Naive thymus-derived CD8-positive, alpha-beta T cell (primary cell): ENCODE data around the gene TMEM270. TPM values are rescaled to one million over a fixed set of nuclear protein-coding genes. Genes with fewer than 3 reads are reported as not detected.

Experiments
- ATAC-seq, 2 donors: fragments of 150-1000 bp; cut with Tn5 transposase in 1 of 2; sonication (Bioruptor Pico), chemical (Tn5 transposase) in 1 of 2; 1 replicate in 1 of 2; 2 replicates in 1 of 2; pipeline ENCODE4 v1.10.0; 2021; ENCODE audit warnings: mild to moderate bottlenecking in 2 of 2, moderate library complexity in 2 of 2
- POLR2A ChIA-PET: fragments of 350-600 bp; sonication (Branson Sonifier 250); formaldehyde crosslinking; loops from one replicate; lab custom pipeline; 2021; ENCODE audit warnings: antibody characterized with exemption; lab: Charles Lee
- DNase-seq, 10 donors: peaks; one replicate each; pipeline versions ENCODE4 v3.0.0 to v3.0.0-alpha.2; 2020 to 2022
- H3K27ac Mint-ChIP-seq, 10 donors: one replicate each; pipeline ENCODE4 v1.8.0; 2020 to 2022; ENCODE audit warnings: mild to moderate bottlenecking in 10 of 10, mixed read lengths in 10 of 10, moderate library complexity in 4 of 10, inconsistent platforms in 1 of 10
- H3K27me3 Mint-ChIP-seq, 5 donors: one replicate each; pipeline ENCODE4 v1.8.0; 2021 to 2022; ENCODE audit warnings: mixed read lengths in 5 of 5
- H3K36me3 Mint-ChIP-seq, 3 donors: one replicate each; pipeline ENCODE4 v1.8.0; 2020 to 2022; ENCODE audit warnings: mixed read lengths in 3 of 3, mild to moderate bottlenecking in 2 of 3, inconsistent platforms in 1 of 3
- H3K4me1 Mint-ChIP-seq, 4 donors: one replicate each; pipeline ENCODE4 v1.8.0; 2021 to 2022; ENCODE audit warnings: mixed read lengths in 4 of 4
- H3K4me3 Mint-ChIP-seq, 10 donors: one replicate each; pipeline ENCODE4 v1.8.0; 2020 to 2022; ENCODE audit warnings: mild to moderate bottlenecking in 10 of 10, mixed read lengths in 10 of 10, moderate library complexity in 6 of 10, inconsistent platforms in 1 of 10
- H3K9me3 Mint-ChIP-seq, 9 donors: one replicate each; pipeline ENCODE4 v1.8.0; 2020 to 2022; ENCODE audit warnings: mixed read lengths in 9 of 9, mild to moderate bottlenecking in 3 of 9, inconsistent platforms in 1 of 9, moderate library complexity in 1 of 9
- polyA plus RNA-seq, 3 donors: library from polyadenylated mRNA; unstranded; fragments of 300-500 nt; fragmentation: Illumina TruSeq; gene quantifications; one replicate each; pipeline ENCODE4 v1.2.3, GENCODE V29; 2021
- total RNA-seq, 8 experiments: library from RNA in 2 of 8; stranded (reverse) in 2 of 8; gene quantifications; one replicate each; pipeline ENCODE4 v1.2.3 and lab custom pipeline; 2021 to 2026

TMEM270 gene
- total and polyA plus RNA-seq, 5 experiments from 2014 or later = not detected

GRCh38 chr7:73896454-73896853 is 35.5 kb downstream of the TMEM270 start:
- DNase-seq = no peak
- Mint-ChIP-seq H3K36me3 (peaks cover 0 to 14% (median 9%) of the 10 kb centered on the region in 3 donors), H3K27ac (no peak overlapping the region), H3K4me3 (no peak overlapping the region), H3K9me3 (peaks cover 0 to 17% (median 4%) of the 10 kb centered on the region in 9 donors), H3K4me1 (peaks cover 0 to 1% (median 0%) of the 10 kb centered on the region in 4 donors), H3K27me3 (peaks cover 0 to 8% (median 0%) of the 10 kb centered on the region in 5 donors)
- no peak for ATAC-seq
- POLR2A ChIA-PET = interaction anchor here (0.6 kb wide), 1 partner anchor 12 kb away, joined by 3 read pairs; no protein-coding TSS in a partner anchor

DNA sequence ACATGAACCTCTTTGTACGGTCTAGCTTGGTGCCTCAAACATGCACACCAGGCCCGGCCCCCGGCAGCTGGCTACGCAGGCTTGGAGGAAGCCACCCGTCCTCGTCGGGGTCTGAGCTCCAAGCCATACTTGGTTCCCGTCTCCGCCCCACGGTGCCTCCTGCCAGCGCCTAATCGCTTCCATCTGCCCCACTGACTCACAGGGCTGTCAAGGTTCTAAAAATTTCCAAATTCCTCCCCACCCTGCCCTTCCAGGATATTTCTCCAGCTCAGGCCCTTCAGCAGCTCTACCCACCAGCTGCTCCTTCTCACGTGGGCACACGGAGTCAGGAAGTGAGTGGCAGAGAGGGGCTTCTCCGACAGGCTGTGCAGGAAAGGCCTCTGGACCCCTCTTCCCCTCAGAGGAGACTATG is 38.8 kb downstream of the TMEM270 start:
- no peak for ATAC-seq
- POLR2A ChIA-PET = no interaction called here
- Mint-ChIP-seq H3K4me1 (no peaks in the 10 kb centered on the region), H3K9me3 (peaks cover 0 to 17% (median 4%) of the 10 kb centered on the region in 9 donors), H3K27ac (no peak overlapping the region), H3K4me3 (no peak overlapping the region), H3K27me3 (peaks cover 0 to 3% (median 0%) of the 10 kb centered on the region in 5 donors), H3K36me3 (peaks cover 0 to 14% (median 9%) of the 10 kb centered on the region in 3 donors)
- DNase-seq = no peak

DNA sequence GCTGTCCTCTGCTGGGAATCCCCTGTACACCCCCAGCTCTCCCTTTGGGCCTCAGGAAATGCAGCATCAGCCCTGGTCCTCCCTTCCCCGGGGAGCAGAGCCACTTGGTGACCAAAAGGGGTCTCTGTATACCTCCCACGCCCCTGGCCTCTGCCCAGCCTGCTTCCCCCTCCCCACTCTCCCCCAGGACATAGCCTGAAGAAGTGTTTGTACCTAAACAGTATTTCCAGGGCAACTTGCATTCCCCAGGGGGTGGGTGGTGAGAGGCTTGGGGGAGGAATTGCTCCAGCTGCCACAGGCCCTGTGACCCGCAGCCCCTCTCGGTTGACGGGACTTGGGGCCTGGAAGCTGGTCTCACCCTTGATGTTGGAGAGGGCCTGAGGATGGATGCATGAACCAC is 39.3 kb downstream of the TMEM270 start:
- POLR2A ChIA-PET = no interaction called here
- H3K9me3 Mint-ChIP-seq = peaks cover 0 to 17% (median 4%) of the 10 kb centered on the region in 9 donors
- no peak for DNase-seq
- H3K27me3 Mint-ChIP-seq = peaks cover 0 to 3% (median 0%) of the 10 kb centered on the region in 5 donors
- H3K36me3 Mint-ChIP-seq = peaks cover 0 to 14% (median 9%) of the 10 kb centered on the region in 3 donors
- no peak overlapping the region for H3K27ac Mint-ChIP-seq
- no peaks in the 10 kb centered on the region for H3K4me1 Mint-ChIP-seq
- ATAC-seq = no peak
- no peak overlapping the region for H3K4me3 Mint-ChIP-seq

DNA sequence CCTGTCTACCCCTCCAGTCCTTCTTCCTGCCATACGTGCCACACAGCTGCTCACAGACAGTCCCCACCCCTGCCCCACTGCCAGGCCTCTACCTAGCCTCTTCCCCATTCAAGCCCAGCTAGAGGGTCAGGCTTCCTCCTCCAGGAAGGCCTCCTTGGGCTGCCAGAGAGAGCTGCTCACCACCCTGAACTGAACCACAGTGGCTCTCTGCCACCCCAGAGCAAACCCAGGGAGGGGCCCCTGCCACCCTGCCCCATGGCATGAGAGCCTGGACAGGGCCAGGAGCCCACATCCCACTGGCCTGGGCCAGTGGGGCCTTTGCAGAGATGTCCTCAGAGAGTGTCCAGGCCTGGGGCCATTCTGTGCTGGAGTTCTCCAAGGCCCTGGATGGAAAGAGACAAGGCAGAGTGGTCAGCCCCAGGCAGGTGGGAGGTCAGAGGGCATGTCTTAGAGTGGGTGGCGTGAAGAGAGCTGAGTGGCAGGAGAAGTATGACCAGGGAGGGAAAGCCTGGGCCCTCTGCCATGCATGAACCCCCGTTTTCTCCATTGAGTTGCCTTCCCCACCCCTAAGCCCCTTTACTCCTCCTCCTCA is 40.4 kb downstream of the TMEM270 start:
- DNase-seq = no peak
- peaks cover 0 to 6% (median 0%) of the 10 kb centered on the region in 5 donors for H3K27me3 Mint-ChIP-seq
- POLR2A ChIA-PET = no interaction called here
- H3K4me3 Mint-ChIP-seq = no peak overlapping the region
- H3K9me3 Mint-ChIP-seq = peaks cover 0 to 11% (median 0%) of the 10 kb centered on the region in 9 donors
- H3K4me1 Mint-ChIP-seq = no peaks in the 10 kb centered on the region
- ATAC-seq = no peak
- peaks cover 0 to 8% (median 8%) of the 10 kb centered on the region in 3 donors for H3K36me3 Mint-ChIP-seq
- H3K27ac Mint-ChIP-seq = no peak overlapping the region

DNA sequence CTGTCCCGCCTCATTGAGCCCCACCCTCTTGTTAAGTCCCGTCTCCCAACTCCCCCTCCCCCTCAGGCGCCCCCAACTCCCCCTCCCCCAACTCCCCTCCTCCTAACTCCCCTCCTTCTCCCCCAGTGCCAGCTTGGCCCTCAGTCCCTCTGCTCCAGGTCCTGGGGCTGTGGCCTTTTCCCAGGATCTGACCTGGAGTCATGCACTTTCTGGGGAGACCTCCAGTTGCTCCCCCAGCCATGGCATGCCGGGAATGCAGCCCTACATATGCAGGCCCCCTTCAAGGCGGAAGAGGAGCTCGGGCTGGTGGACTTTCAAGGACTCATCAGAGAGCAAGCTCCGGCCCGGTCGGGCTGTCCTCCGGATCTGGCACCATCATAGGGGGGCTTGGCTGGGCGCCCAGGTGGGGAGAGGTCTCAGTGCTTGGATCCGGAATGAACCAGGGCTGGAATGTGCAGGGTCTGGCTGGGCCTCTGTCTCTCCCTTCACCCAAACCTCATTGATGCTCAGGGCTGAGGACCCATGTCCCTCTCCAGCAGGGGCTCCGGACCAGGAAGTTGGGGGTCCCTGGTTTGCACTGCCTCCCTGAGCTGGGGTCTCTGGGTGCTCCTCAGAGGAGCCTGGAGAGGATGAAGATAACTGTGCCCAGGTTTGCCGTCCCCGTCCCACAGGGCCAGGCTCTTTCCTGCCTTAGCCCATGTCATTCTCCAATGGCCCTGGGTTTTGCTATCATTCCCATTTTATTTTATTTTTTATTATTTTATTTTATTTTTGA is 41.1 kb downstream of the TMEM270 start:
- Mint-ChIP-seq H3K27ac (no peak overlapping the region), H3K9me3 (peaks cover 0 to 4% (median 0%) of the 10 kb centered on the region in 9 donors), H3K4me3 (no peak overlapping the region), H3K27me3 (peaks cover 0 to 8% (median 0%) of the 10 kb centered on the region in 5 donors), H3K4me1 (no peaks in the 10 kb centered on the region), H3K36me3 (peaks cover 0 to 2% (median 2%) of the 10 kb centered on the region in 3 donors)
- DNase-seq (no peak), ATAC-seq (no peak)
- POLR2A ChIA-PET = no interaction called here

GRCh38 chr7:73903321-73904218 is 42.6 kb downstream of the TMEM270 start:
- no peaks in the 10 kb centered on the region for H3K9me3 Mint-ChIP-seq
- DNase-seq (no peak), ATAC-seq (no peak)
- no peak overlapping the region for H3K4me3 Mint-ChIP-seq
- no peaks in the 10 kb centered on the region for H3K4me1 Mint-ChIP-seq
- no peaks in the 10 kb centered on the region for H3K36me3 Mint-ChIP-seq
- peak overlapping the region in 1 of 10 donors; percentile 69 for H3K27ac Mint-ChIP-seq
- POLR2A ChIA-PET = interaction anchor here (0.5 kb wide), 1 partner anchor 429 kb away, joined by 9 read pairs; no protein-coding TSS in a partner anchor
- H3K27me3 Mint-ChIP-seq = peaks cover 0 to 15% (median 5%) of the 10 kb centered on the region in 5 donors

DNA sequence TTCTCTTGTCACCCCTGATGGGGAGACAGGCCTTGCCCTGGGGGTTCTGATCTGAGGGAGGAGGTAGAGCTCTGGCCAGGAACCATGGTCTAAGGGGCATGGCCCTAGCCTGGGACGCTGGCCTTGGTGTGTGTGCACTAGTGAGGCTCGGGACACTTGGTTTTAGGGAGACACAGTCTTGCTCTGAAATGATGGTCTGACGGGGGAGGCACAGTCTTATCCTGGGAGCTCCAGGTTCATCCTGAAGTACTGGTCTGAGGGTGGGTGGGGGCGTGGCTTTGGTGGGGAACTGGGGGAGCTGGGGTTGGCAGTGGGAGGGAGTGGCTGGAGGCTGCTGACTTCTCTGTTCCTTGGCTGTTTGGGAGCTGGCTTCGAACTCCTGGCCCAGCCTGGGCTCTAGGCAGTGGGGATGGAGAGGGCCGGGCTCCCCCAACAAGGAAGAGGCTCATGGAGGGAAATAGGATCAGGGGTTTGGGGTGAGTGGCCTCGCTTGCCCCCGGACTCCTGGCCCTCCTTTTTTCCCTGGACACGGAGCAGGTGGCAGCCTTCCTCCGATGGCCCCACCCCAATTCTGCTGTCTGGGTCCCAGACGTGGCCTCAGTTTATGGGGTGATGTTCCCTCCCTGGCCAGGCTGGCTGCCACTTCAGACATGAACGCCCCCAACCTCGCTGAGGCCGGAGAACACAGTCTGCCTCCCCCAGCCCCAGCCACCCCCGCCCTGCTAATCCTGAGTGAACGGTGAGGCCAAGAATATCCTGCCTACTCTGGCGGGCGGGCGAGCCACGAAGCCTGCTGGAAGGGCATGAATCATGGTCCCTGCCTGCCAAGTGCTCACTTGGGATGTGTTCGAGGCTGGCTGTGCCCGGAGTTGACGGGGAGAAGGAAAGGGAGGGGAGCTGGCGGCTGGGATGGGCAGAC is 43.5 kb downstream of the TMEM270 start:
- Mint-ChIP-seq H3K4me3 (no peak overlapping the region), H3K9me3 (no peaks in the 10 kb centered on the region), H3K4me1 (peaks cover 0 to 4% (median 0%) of the 10 kb centered on the region in 4 donors), H3K27me3 (peaks cover 0 to 15% (median 8%) of the 10 kb centered on the region in 5 donors), H3K27ac (no peak overlapping the region), H3K36me3 (no peaks in the 10 kb centered on the region)
- no peak for ATAC-seq
- POLR2A ChIA-PET = interaction anchor here (0.5 kb wide), 1 partner anchor 428 kb away, joined by 9 read pairs; no protein-coding TSS in a partner anchor
- no peak for DNase-seq

DNA sequence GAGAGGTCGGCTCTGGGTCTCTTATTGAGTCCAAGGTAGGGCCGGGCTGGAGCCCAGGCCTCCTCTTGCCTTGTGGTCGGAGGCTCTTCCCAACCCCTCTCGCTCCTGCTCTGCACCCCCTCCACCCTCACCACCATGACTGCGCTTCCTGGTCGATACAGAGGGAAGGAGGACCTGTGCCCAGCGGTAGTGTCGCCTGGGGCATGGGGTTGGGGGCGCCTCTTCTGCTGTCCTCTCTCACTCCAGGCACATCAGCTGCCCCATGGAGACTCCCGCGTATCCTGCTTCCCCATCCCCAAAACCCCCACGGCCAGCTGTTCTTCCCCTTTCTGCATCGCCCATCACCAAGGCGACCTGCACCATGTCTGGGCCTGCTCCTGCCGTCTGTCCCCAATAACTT is 44.4 kb downstream of the TMEM270 start:
- peaks cover 0 to 15% (median 8%) of the 10 kb centered on the region in 5 donors for H3K27me3 Mint-ChIP-seq
- no peak overlapping the region for H3K4me3 Mint-ChIP-seq
- DNase-seq (no peak), ATAC-seq (no peak)
- no peaks in the 10 kb centered on the region for H3K36me3 Mint-ChIP-seq
- no peaks in the 10 kb centered on the region for H3K9me3 Mint-ChIP-seq
- POLR2A ChIA-PET = no interaction called here
- H3K4me1 Mint-ChIP-seq = peaks cover 0 to 4% (median 0%) of the 10 kb centered on the region in 4 donors
- H3K27ac Mint-ChIP-seq = no peak overlapping the region

DNA sequence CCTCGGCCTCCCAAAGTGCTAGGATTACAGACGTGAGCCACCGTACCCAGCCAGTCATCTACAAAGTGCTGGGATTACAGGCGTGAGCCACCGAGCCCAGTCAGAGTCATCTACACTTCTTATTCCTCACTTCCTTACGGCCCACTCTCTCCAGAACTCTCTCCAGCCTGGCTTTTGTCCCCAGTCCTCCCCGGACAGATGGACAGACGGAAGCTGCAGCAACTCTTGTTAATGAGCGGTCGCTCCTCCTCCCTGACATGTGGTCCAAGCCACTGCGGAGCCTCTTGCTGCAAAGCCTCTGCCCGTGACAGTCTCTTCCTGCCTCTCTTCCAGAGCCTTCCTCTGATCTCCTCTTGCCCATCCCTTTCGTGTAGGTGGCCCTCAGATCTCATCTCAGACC is 45.9 kb downstream of the TMEM270 start:
- Mint-ChIP-seq H3K9me3 (no peaks in the 10 kb centered on the region), H3K4me1 (peaks cover 0 to 4% (median 0%) of the 10 kb centered on the region in 4 donors), H3K4me3 (no peak overlapping the region), H3K27ac (no peak overlapping the region), H3K36me3 (no peaks in the 10 kb centered on the region), H3K27me3 (peaks cover 0 to 15% (median 8%) of the 10 kb centered on the region in 5 donors)
- ATAC-seq (no peak), DNase-seq (no peak)
- POLR2A ChIA-PET = no interaction called here

DNA sequence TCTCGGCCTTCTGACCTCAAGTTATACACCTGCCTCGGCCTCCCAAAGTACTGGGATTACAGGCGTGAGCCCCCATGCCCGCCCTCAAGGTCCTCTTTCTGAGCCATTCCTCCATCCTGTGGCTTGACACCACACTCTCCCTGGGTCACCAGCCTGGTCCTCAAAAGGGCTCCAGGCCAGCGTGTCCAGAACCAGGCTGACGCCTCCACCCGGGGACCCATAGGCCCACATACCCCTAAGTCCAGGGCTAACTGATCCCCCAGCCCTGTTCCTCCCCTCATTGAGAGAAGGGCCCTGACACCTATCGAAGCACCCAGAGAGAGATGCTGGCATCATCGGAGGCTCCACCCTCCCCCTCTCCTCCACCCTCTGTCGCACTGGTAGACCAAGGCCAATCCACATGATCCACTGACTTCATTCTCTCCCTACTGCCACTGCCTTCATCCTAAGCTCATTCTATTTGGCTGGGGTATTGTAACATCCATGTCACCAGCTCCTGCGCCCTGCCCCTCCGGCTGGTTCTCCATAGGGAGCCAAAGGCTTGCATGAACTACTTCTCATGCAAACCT is 46.7 kb downstream of the TMEM270 start:
- peaks cover 0 to 4% (median 0%) of the 10 kb centered on the region in 4 donors for H3K4me1 Mint-ChIP-seq
- POLR2A ChIA-PET = no interaction called here
- no peaks in the 10 kb centered on the region for H3K36me3 Mint-ChIP-seq
- ATAC-seq = no peak
- peaks cover 0 to 15% (median 8%) of the 10 kb centered on the region in 5 donors for H3K27me3 Mint-ChIP-seq
- peak overlapping the region in 1 of 10 donors; percentile 12 for H3K27ac Mint-ChIP-seq
- H3K9me3 Mint-ChIP-seq = no peaks in the 10 kb centered on the region
- DNase-seq = no peak
- H3K4me3 Mint-ChIP-seq = no peak overlapping the region

DNA sequence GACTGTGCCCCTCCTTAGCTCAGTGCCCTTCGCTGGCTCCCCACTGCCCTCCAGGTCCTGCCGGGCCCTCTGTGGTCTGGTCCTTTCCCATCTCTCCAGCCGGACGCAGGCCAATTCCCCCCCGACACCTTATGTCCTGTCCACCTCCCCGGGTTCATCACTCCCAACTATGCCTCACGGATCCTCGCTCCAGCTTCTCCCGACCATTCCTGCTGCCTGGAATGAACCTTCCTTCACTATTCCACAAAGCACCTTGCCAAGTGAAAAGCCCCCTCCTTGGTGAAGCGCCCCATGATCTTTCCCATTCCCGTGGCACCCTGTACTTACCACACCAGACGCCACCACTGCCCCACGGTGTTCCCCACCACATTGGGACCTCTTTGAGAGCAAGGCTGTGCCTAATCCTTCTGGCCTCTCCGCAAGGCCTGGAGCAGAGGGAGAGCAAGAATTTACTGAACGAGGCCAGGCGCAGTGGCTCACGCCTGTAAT is 47.2 kb downstream of the TMEM270 start:
- DNase-seq (no peak), ATAC-seq (no peak)
- Mint-ChIP-seq H3K27ac (no peak overlapping the region), H3K4me3 (no peak overlapping the region), H3K36me3 (no peaks in the 10 kb centered on the region), H3K4me1 (peaks cover 0 to 4% (median 0%) of the 10 kb centered on the region in 4 donors), H3K27me3 (peaks cover 0 to 15% (median 8%) of the 10 kb centered on the region in 5 donors), H3K9me3 (no peaks in the 10 kb centered on the region)
- POLR2A ChIA-PET = no interaction called here
